Lower leg skin (tissue), 3 donors: ENCODE data around the gene PTCH1.

Experiments
- POLR2A ChIP-seq, 2 donors: fragments of 450-650 bp; IDR thresholded peaks; one replicate each; pipeline ENCODE4 v1.6.1; 2016 to 2017; ENCODE audit warnings: antibody characterized with exemption in 2 of 2, mild to moderate bottlenecking in 1 of 2, moderate library complexity in 1 of 2
- TF ChIP-seq, protein P1 (sequence below), 3 donors: fragments of 450-650 bp; IDR thresholded peaks; one replicate each; pipeline ENCODE4 v1.5.1; 2016; ENCODE audit warnings: antibody characterized with exemption in 3 of 3, mild to moderate bottlenecking in 3 of 3, moderate library complexity in 2 of 3

DNA sequence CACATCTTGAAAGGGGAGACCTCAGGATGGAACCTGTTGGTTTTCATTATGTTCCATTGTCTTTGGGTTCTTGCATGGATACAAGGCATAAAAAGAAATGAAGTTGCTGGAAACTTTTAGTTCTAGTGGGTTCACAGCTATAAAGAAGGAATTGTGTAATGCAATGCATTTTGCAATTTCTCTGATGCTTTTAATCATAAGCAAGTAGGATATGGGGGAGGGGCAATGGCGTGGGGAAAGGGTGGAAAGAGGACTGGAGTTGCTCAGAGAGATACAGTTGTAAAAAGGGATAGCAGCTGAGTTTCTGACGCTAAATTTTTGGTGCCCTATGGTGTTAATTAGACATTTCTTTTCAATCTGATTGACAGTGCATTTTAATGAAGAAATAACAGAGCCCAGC lies 110.7 kb downstream of the PTCH1 start:
- TF ChIP-seq, protein P1, sequence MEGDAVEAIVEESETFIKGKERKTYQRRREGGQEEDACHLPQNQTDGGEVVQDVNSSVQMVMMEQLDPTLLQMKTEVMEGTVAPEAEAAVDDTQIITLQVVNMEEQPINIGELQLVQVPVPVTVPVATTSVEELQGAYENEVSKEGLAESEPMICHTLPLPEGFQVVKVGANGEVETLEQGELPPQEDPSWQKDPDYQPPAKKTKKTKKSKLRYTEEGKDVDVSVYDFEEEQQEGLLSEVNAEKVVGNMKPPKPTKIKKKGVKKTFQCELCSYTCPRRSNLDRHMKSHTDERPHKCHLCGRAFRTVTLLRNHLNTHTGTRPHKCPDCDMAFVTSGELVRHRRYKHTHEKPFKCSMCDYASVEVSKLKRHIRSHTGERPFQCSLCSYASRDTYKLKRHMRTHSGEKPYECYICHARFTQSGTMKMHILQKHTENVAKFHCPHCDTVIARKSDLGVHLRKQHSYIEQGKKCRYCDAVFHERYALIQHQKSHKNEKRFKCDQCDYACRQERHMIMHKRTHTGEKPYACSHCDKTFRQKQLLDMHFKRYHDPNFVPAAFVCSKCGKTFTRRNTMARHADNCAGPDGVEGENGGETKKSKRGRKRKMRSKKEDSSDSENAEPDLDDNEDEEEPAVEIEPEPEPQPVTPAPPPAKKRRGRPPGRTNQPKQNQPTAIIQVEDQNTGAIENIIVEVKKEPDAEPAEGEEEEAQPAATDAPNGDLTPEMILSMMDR (IDR thresholded peaks at IDR 0.05): no peak
- TF ChIP-seq POLR2A (IDR thresholded peaks at IDR 0.05): no peak
